Measurements from ENCODE around the gene MAP2K3.

The MAP2K3 gene

GRCh38 chr17:21357281-21357680 is 72.8 kb downstream of the MAP2K3 start:
- H3K9me3 Mint-ChIP-seq = no peaks in the 10 kb centered on the region
- H3K27ac Mint-ChIP-seq = no peak overlapping the region
- ATAC-seq (no peak), DNase-seq (no peak)
- no peak overlapping the region for H3K4me3 Mint-ChIP-seq
- no peaks in the 10 kb centered on the region for H3K36me3 Mint-ChIP-seq (ENCODE audit: low read depth)
- H3K4me1 Mint-ChIP-seq = no peaks in the 10 kb centered on the region
- H3K27me3 Mint-ChIP-seq = no peaks in the 10 kb centered on the region

GRCh38 chr17:21357696-21358656 is 73.5 kb downstream of the MAP2K3 start:
- ATAC-seq = no peak
- no peaks in the 10 kb centered on the region for H3K27me3 Mint-ChIP-seq

GRCh38 chr17:21358682-21359482 is 74.4 kb downstream of the MAP2K3 start:
- H3K4me3 Mint-ChIP-seq = no peak overlapping the region
- no peak overlapping the region for H3K27ac Mint-ChIP-seq
- no peaks in the 10 kb centered on the region for H3K27me3 Mint-ChIP-seq
- no peak for ATAC-seq
- DNase-seq = no peak
- H3K9me3 Mint-ChIP-seq = no peaks in the 10 kb centered on the region
- H3K4me1 Mint-ChIP-seq = peaks cover 3% of the 10 kb centered on the region
- no peaks in the 10 kb centered on the region for H3K36me3 Mint-ChIP-seq (ENCODE audit: low read depth)

More at GRCh38 chr17:21357696-21358656, 73.5 kb downstream of the MAP2K3 start:
- Mint-ChIP-seq H3K27ac (no peak overlapping the region), H3K36me3 (ENCODE audit: low read depth) (no peaks in the 10 kb centered on the region), H3K4me1 (no peaks in the 10 kb centered on the region), H3K9me3 (no peaks in the 10 kb centered on the region), H3K4me3 (no peak overlapping the region)
- no peak for DNase-seq

DNA sequence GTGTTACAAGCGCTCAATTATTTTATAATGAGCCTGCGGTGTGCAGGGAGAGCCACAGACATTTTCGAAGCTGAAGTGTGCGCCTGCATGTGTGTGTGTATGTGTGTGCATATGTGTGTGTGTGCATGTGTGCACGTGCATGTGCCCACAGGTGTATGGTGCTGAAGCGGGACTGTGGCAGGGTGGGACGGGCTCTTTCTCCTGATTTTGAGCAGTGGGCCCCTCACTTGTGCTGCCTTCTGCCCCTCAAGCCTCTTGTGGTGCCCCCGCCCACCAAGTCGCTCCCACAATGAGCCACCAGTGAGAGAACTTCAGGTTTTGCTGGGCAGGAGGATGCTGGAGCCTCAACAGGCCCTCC is 75.0 kb downstream of the MAP2K3 start:
- no peaks in the 10 kb centered on the region for H3K9me3 Mint-ChIP-seq
- H3K27ac Mint-ChIP-seq = no peak overlapping the region
- DNase-seq (no peak), ATAC-seq (no peak)
- no peaks in the 10 kb centered on the region for H3K36me3 Mint-ChIP-seq (ENCODE audit: low read depth)
- peaks cover 7% of the 10 kb centered on the region for H3K4me1 Mint-ChIP-seq
- H3K4me3 Mint-ChIP-seq = no peak overlapping the region
- H3K27me3 Mint-ChIP-seq = no peaks in the 10 kb centered on the region

DNA sequence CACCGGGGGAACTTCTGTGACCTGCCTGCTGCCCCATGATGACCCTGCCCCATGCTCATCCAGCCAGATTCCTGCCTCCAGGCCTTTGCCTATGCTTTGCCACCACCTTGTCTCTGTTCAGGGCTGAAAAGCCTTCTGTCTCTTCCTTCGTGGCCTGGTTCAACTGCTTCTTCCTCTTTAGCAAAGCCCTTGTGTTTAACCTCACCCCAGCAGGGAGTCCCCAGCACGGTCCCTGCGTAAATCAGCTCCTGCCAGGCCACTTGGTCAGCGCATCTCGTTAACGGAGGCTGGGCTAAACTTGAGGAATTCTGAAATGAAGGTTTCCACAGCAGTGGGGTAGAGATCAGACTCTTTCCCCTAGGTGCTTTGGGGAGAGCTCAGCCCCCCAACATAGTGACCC is 75.5 kb downstream of the MAP2K3 start:
- no peaks in the 10 kb centered on the region for H3K36me3 Mint-ChIP-seq (ENCODE audit: low read depth)
- no peaks in the 10 kb centered on the region for H3K27me3 Mint-ChIP-seq
- H3K4me1 Mint-ChIP-seq = peaks cover 7% of the 10 kb centered on the region
- H3K9me3 Mint-ChIP-seq = no peaks in the 10 kb centered on the region
- DNase-seq (no peak), ATAC-seq (no peak)
- H3K4me3 Mint-ChIP-seq = no peak overlapping the region
- H3K27ac Mint-ChIP-seq = no peak overlapping the region

- no peak for ATAC-seq
- Mint-ChIP-seq H3K4me3 (no peak overlapping the region), H3K27ac (no peak overlapping the region), H3K27me3 (no peaks in the 10 kb centered on the region), H3K4me1 (peaks cover 7% of the 10 kb centered on the region), H3K36me3 (ENCODE audit: low read depth) (no peaks in the 10 kb centered on the region), H3K9me3 (no peaks in the 10 kb centered on the region)
- DNase-seq = no peak
These were observed 76.7 kb downstream of the MAP2K3 start for GRCh38 chr17:21361020-21361809.

GRCh38 chr17:21362331-21362931 is 77.9 kb downstream of the MAP2K3 start:
- Mint-ChIP-seq H3K9me3 (no peaks in the 10 kb centered on the region), H3K4me3 (no peak overlapping the region), H3K27me3 (no peaks in the 10 kb centered on the region), H3K4me1 (peaks cover 7% of the 10 kb centered on the region), H3K27ac (no peak overlapping the region), H3K36me3 (ENCODE audit: low read depth) (no peaks in the 10 kb centered on the region)
- no peak for DNase-seq
- no peak for ATAC-seq

- Mint-ChIP-seq H3K4me1 (peaks cover 9% of the 10 kb centered on the region), H3K36me3 (ENCODE audit: low read depth) (no peaks in the 10 kb centered on the region), H3K27ac (no peak overlapping the region)
These were observed 79.5 kb downstream of the MAP2K3 start for GRCh38 chr17:21363776-21364642.

More at GRCh38 chr17:21363776-21364642, 79.5 kb downstream of the MAP2K3 start:
- Mint-ChIP-seq H3K9me3 (no peaks in the 10 kb centered on the region), H3K27me3 (no peaks in the 10 kb centered on the region), H3K4me3 (no peak overlapping the region)
- DNase-seq = no peak
- peak; percentile 63 for ATAC-seq
